Esophagus (tissue), 2 donors: ENCODE data around the gene IL2RA. TPM values are rescaled to one million over a fixed set of nuclear protein-coding genes. Genes with fewer than 3 reads are reported as not detected.
"Not testable (repeated sequence)": the region's sequence is repeated elsewhere in the genome, so short reads cannot be mapped to it uniquely, and the experiment has no call there.

Experiments used
- H3K27ac ChIP-seq, 2 donors: one replicate each; pipeline ENCODE4 v1.5.1; 2013; ENCODE audit warnings: low read depth in 2 of 2, mild to moderate bottlenecking in 2 of 2, inconsistent platforms in 1 of 2, low read length in 1 of 2, moderate library complexity in 1 of 2
- H3K27me3 ChIP-seq, 2 donors: one replicate each; pipeline ENCODE4 v1.6.1; 2013; ENCODE audit warnings: low read length in 2 of 2, control low read depth in 1 of 2, mild to moderate bottlenecking in 1 of 2; ENCODE audit not compliant: insufficient read depth in 2 of 2, control insufficient read depth in 1 of 2
- H3K36me3 ChIP-seq, 2 donors: one replicate each; pipeline ENCODE4 v1.6.1; 2013; ENCODE audit warnings: low read length in 1 of 2; ENCODE audit not compliant: control insufficient read depth in 2 of 2, insufficient read depth in 2 of 2
- H3K4me1 ChIP-seq, 2 donors: one replicate each; pipeline ENCODE4 v1.6.1; 2013; ENCODE audit warnings: low read length in 1 of 2; ENCODE audit not compliant: control insufficient read depth in 2 of 2, insufficient read depth in 2 of 2
- H3K4me3 ChIP-seq, 2 donors: one replicate each; pipeline ENCODE4 v1.5.1; 2013; ENCODE audit warnings: low read length in 2 of 2, mild to moderate bottlenecking in 2 of 2, low read depth in 1 of 2, moderate library complexity in 1 of 2
- H3K9me3 ChIP-seq, 2 donors: one replicate each; pipeline ENCODE4 v1.6.1; 2013; ENCODE audit warnings: mild to moderate bottlenecking in 2 of 2, low read depth in 1 of 2, low read length in 1 of 2, moderate library complexity in 1 of 2; ENCODE audit not compliant: control insufficient read depth in 2 of 2, insufficient read depth in 1 of 2
- WGBS, 2 donors: extraction: QIAGEN DNeasy Blood & Tissue Kit; methylation state at CpG; one replicate each; pipeline ENCODE4 v1.1.7; 2013; 5-methylcytosine and 5-hydroxymethylcytosine counted together
- polyA plus RNA-seq, 2 donors: library from polyadenylated mRNA; stranded (reverse); fragments of 200-250 nt; gene quantifications; one replicate each; pipeline ENCODE4 v1.2.3, GENCODE V29; 2013
- donor health status: healthy with polysubstance abuse.
- donor health status: Bipolar disorder and iron deficiency.

IL2RA gene
- polyA plus RNA-seq, 2 donors, result 0.16 to 0.18 TPM

DNA sequence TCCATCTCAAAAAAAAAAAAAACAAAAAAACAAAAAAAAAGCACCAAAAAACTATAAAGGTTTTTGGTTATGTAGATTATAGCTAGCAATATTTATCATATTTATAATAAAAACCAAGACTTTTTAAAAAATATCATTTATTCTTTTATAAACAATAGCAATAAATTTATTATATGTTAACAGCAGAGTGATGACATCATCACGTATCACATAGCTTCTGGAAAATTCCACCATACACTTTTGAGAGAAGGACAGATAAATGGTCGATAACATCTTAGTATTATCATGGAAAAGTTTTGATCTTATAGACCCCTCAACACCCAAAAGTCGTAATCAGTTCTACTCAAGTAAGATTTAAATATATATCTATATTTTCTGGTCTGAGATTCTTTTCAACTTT, 51.6 kb downstream of the IL2RA start:
- H3K27me3 ChIP-seq, result no peaks in the 10 kb centered on the region
- 89 to 94% methylated on average over 3 of the region's 3 CpGs for WGBS, 2 donors
- no peaks in the 10 kb centered on the region for H3K4me1 ChIP-seq

DNA sequence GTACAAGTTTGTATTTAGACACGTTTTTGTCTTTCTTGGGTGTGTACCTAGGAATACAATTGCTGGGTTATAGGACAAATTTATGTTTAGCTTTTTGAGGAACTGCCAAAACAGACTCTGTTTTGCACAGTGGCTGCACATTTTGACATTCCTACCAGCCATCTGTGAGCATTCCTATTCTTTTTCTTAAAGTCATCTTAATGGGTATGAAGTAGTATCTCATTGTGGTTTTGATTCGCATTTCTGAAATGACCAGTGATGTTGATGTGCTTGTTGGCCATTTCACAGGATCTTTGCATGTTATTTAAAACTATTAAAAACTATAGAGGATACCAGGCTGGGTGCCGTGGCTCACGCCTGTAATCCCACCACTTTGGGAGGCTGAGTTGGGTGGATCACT, 52.2 kb downstream of the IL2RA start:
- no peaks in the 10 kb centered on the region for H3K4me1 ChIP-seq
- H3K36me3 ChIP-seq, result no peaks in the 10 kb centered on the region
- no peak overlapping the region for H3K4me3 ChIP-seq
- 82 to 87% methylated on average over 4 of the region's 4 CpGs for WGBS, 2 donors
- H3K27me3 ChIP-seq, result no peaks in the 10 kb centered on the region
- H3K9me3 ChIP-seq, result peaks cover 0 to 2% of the 10 kb centered on the region in 2 donors
- H3K27ac ChIP-seq, result no peak overlapping the region

More for the DNA sequence above, 51.6 kb downstream of the IL2RA start:
- H3K36me3 ChIP-seq, result no peaks in the 10 kb centered on the region
- H3K27ac ChIP-seq, result no peak overlapping the region
- H3K9me3 ChIP-seq, result peaks cover 0 to 2% of the 10 kb centered on the region in 2 donors
- no peak overlapping the region for H3K4me3 ChIP-seq

DNA sequence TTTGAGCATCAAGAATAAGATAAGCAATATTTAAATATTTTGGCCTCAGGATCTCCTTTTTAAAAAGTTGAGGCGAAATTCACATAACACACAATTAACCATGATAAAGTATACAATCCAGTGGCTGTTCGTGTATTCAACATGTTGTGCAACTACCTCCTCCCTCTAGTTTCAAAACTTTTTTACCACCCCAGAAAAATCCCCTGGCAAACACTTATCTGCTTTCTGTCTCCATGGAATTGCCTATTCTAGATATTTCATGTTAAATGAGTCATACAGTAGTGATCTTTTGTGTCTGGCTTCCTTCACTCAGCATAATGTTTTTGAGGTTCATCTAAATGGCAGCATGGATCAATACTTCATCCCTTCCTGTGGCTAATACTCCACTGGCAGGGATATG, 53.0 kb downstream of the IL2RA start:
- no peaks in the 10 kb centered on the region for H3K36me3 ChIP-seq
- H3K4me1 ChIP-seq, result no peaks in the 10 kb centered on the region
- H3K4me3 ChIP-seq, result no peak overlapping the region
- H3K27ac ChIP-seq, result no peak overlapping the region
- no peaks in the 10 kb centered on the region for H3K27me3 ChIP-seq
- WGBS, 2 donors, result 27 to 43% methylated on average over 2 of the region's 2 CpGs
- peaks cover 0 to 2% of the 10 kb centered on the region in 2 donors for H3K9me3 ChIP-seq

DNA sequence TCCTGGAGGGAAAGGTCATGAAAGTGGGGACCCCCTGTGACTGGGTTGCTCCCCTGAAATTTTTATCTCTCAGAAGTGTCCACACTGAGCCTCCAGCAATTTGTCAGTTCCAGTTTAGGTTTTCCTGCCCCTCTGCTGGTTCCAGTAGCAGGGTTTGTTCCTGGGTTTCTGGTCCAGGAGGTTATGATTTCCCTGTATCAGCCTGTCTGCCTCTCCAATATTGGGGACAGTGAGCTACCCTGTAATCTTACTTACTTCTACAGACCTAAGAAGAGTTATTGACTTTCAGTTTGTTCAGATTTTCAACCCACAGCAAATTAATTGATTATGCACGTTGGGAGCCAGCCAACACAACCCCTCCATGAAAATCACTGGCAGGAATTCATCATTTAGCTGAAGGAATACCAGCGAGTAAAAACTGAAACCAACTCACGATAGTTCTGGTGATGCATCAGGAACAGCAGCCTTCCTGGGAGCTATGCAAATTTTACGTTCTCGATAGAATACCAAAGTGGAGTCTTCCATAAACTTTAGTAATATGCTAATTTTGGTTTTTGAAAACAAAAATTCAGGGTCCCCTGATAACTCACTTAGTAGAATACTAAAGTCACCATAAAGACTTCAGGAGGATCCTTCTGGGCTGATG, 53.5 kb downstream of the IL2RA start:
- Histone ChIP-seq H3K4me3 (no peak overlapping the region), H3K36me3 (no peaks in the 10 kb centered on the region), H3K9me3 (peaks cover 0 to 2% of the 10 kb centered on the region in 2 donors), H3K27me3 (no peaks in the 10 kb centered on the region), H3K4me1 (no peaks in the 10 kb centered on the region), H3K27ac (no peak overlapping the region)
- WGBS, 2 donors, result 46 to 53% methylated on average over 5 of the region's 5 CpGs

DNA sequence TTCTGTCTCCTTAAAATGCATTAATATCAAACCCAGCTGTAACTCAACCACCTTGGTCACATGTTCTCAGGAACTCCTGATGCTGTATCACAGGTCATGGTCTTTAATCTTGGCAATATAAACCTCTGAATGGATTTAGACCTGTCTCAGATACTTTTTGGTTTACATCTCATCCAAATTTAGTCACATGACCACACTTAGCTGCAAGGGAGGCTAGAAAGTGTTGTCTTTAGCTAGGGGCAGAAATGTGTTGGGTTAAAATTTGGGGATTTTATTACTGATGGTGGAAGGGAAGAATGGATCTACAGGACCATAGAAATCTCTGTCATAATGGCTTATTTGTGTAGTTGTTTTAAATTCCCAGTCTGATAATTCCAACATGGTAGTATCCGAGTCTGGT, 55.2 kb downstream of the IL2RA start:
- H3K9me3 ChIP-seq, result peaks cover 0 to 2% of the 10 kb centered on the region in 2 donors
- H3K36me3 ChIP-seq, result no peaks in the 10 kb centered on the region
- H3K27ac ChIP-seq, result no peak overlapping the region
- H3K4me1 ChIP-seq, result peaks cover 0 to 2% of the 10 kb centered on the region in 2 donors
- H3K27me3 ChIP-seq, result no peaks in the 10 kb centered on the region
- 47 to 97% methylated on average over 1 of the region's 1 CpG for WGBS, 2 donors
- no peak overlapping the region for H3K4me3 ChIP-seq

DNA sequence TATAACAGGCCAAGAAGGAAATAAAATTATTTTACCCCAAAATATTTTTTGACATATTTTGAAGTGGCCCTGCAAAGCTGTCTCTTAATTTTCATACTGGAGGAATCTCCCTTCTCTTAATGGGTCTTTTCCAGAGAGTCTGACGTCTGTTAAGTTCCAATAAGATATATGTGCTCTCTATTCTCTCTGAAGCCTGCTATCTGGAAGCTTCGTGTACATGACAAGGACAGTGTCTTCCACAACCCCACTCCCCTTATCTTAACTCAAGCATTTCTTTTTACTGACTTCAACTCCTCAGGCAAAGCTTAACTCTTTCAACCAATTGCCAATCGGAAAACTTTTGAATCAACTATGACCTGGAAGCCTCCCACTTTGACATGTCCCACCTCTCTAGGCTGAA, 55.6 kb downstream of the IL2RA start:
- peaks cover 0 to 2% of the 10 kb centered on the region in 2 donors for H3K9me3 ChIP-seq
- H3K4me3 ChIP-seq, result no peak overlapping the region
- no peak overlapping the region for H3K27ac ChIP-seq
- H3K27me3 ChIP-seq, result no peaks in the 10 kb centered on the region
- WGBS, 2 donors, result 88 to 89% methylated on average over 3 of the region's 3 CpGs
- no peaks in the 10 kb centered on the region for H3K36me3 ChIP-seq
- peaks cover 0 to 2% of the 10 kb centered on the region in 2 donors for H3K4me1 ChIP-seq

DNA sequence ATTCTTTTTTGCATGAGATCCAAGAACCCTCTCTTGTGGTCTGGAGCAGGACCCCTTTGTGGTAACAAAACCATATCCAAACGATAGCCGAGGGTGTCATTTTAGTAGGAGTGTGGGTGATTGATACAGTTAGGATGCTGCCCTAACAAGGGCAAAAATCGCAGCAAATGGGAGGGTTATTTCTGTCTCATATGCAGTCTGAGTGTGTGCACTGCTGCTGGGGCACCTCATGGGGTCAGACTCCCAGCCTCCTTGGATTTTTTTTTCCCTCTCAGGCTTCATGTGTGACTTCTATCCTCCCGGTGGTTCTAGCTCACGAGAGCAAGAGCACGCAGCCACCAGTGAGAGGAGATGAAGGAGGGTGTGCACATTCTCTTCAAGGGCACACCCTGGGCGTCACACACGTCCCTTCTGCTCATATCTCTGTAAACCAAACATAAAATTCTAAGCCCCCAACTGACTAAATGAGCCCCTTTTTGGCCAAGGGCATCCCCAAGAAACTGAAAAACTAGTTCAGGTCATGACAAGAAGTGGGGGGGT, 56.2 kb downstream of the IL2RA start:
- H3K27ac ChIP-seq, result no peak overlapping the region
- no peaks in the 10 kb centered on the region for H3K36me3 ChIP-seq
- 64 to 75% methylated on average over 8 of the region's 8 CpGs for WGBS, 2 donors
- H3K27me3 ChIP-seq, result no peaks in the 10 kb centered on the region
- H3K4me1 ChIP-seq, result peaks cover 0 to 2% of the 10 kb centered on the region in 2 donors
- H3K4me3 ChIP-seq, result no peak overlapping the region
- peaks cover 0 to 2% of the 10 kb centered on the region in 2 donors for H3K9me3 ChIP-seq

DNA sequence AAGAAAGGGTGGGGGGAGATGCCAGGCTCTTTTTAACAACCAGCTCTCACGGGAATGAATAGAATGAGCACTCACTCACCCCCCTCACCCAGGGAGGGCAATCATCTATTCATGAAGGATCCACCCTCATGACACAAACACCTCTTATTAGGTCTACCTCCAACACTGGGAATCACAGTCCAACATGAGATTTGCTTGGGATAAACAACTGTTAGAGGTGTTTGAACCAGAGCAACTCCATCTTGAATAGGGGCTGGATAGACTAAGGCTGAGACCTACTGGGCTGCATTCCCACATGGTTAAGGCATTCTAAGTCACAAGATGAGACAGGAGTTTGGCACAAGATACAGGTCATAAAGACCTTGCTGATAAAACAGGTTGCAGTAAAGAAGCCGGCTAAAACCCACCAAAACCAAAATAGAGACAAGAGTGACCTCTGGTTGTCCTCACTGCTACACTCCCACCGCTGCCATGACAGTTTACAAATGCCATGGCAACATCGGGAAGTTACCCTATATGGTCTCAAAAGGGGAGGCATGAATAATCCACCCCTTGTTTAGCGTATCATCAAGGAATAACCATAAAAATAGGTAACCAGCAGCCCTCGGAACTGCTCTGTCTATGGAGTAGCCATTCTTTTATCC, 56.9 kb downstream of the IL2RA start:
- not testable (repeated sequence) for H3K4me1 ChIP-seq, H3K27me3 ChIP-seq, H3K36me3 ChIP-seq, H3K4me3 ChIP-seq, H3K27ac ChIP-seq, H3K9me3 ChIP-seq
- WGBS, 2 donors, result 74 to 79% methylated on average over 6 of the region's 6 CpGs

DNA sequence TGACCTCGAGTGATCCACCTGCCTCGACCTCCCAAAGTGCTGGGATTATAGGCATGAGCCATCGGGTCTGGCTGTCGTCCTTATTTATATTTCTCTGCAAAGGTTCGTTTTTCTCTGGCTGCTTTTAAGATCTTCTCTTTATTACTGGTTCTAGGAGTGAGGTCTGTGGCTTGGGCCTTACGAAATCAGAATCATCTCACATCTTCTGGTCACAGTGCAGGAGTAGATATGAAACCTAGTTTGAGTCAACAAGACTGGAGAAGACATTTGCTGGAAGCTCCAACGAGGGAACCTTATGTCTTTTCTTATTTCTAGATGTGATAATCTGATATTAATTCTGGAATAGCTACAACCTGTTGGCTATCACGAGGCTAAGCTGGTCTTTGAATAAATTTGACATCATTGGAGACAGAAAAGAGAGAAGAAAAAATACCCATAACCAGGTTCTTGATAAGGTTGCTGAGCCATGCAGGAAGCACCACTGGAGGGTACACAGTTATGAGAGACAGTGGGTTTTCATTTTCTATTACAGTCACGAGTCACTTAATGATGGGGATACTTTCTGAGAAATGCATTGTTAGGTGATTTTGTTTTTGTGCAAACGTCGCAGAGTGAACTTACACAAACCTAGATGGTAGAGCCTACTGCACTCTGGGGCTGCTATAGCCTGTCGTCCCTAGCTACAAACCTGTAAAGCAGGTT, 59.2 kb downstream of the IL2RA start:
- no peak overlapping the region for H3K4me3 ChIP-seq
- 73 to 74% methylated on average over 12 of the region's 12 CpGs for WGBS, 2 donors
- no peaks in the 10 kb centered on the region for H3K27me3 ChIP-seq
- H3K36me3 ChIP-seq, result no peaks in the 10 kb centered on the region
- peaks cover 0 to 2% of the 10 kb centered on the region in 2 donors for H3K9me3 ChIP-seq
- H3K4me1 ChIP-seq, result peaks cover 2 to 3% of the 10 kb centered on the region in 2 donors
- H3K27ac ChIP-seq, result no peak overlapping the region
